ENCODE results near the gene CEMIP.

- TF ChIP-seq CTCF (conservative IDR thresholded peaks at IDR 0.05; ENCODE audit: low read length) (no peak), EZH2phosphoT487 (IDR thresholded peaks at IDR 0.05; ENCODE audit: borderline replicate concordance, low read depth, low read length) (no peak)
Measured at GRCh38 chr15:80834402-80834801, 55.2 kb downstream of the CEMIP start.

Data from OCI-LY7 (cell line).